Effector CD4-positive, alpha-beta T cell (primary cell): ENCODE results near the gene TAS2R3.

Experiments
- DNase-seq: peaks from one replicate; pipeline ENCODE4 v3.0.0-alpha.2; 2020

The TAS2R3 gene

DNA sequence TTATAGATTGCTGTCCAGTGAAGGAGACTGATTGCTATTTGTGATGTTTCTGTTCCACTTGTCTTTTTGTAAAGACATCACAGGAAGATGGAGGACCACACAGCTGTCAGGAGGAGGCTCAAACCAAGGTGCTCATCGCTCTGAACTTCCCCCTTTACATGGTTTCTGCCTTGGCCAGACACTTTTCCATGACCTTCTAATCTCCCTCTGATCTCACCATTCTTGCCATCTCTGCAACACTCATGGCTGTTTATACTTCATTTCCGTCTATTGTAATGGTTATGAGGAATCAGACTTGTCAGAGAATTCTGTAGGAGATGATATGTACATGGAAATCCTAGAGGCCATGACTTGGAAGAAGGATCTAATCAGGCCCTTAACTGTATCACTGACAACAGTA is 24.4 kb downstream of the TAS2R3 start:
- DNase-seq: no peak

DNA sequence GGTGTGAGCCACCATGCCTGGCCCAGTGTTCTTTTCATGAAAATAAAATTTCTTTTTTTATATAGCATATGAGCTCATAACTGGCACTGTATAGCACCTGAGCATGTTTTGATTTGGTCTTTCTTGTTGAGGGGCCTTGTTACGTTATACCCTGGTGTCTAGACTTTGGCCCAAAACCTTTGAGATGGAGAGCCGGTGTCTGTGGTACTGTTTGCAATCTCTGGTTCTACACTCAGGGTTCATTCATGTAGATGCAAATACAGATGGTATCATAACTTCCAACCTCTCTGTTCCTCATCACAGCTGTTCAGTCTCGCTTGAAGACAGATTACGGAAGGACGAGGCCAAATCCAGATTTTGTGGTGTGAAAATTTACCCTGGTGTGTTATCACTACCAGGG is 26.0 kb downstream of the TAS2R3 start, which contains the start of gene TAS2R5:
Gene TAS2R5, plus strand, starts transcription at position 301 of the 400 bp plus-strand sequence. CDS start 145 bp downstream, outside the sequence.
- DNase-seq: no peak

DNA sequence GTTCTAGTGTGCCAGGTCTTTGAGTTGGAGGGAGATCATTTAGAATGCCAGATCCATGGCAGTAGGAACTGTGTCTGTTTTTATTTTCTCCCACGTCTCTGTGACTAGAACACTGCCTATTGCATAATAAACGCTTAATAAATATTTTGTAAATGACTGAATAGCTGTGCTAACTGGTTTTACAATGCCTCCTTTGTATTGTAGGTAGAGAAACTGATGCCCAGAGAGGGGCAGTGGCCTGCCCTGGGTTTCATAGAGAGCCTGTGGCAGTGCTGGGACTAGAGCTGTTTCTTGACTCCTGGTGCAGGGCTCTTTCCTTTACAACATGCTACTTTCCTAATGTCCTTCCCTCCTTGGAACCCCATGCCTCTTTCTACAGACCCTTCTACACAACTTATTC is 28.6 kb downstream of the TAS2R3 start:
- DNase-seq: no peak
